Fibroblast of lung (primary cell): ENCODE results near the gene FLVCR1. TPM values are rescaled to one million over a fixed set of nuclear protein-coding genes. Genes with fewer than 3 reads are reported as not detected.

Experiments
- DNase-seq, 2 donors: peaks; one replicate each; pipeline versions ENCODE4 v3.0.0 to v3.0.0-alpha.2; 2010; ENCODE audit warnings: low read depth in 2 of 2
- H2AFZ ChIP-seq: 2 replicates; pipeline ENCODE4 v1.5.1; 2012; ENCODE audit warnings: low read length, control low read depth, inconsistent platforms
- H3K27ac ChIP-seq: 2 replicates; pipeline ENCODE4 v1.5.1; 2011; ENCODE audit warnings: low read length, control low read depth; ENCODE audit not compliant: insufficient read depth
- H3K27me3 ChIP-seq: 2 replicates; pipeline ENCODE4 v1.5.1; 2011; ENCODE audit warnings: mild to moderate bottlenecking, low read length; ENCODE audit not compliant: control insufficient read depth, insufficient read depth
- H3K36me3 ChIP-seq: 2 replicates; pipeline ENCODE4 v1.5.1; 2011; ENCODE audit warnings: low read length; ENCODE audit not compliant: control insufficient read depth, insufficient read depth
- H3K4me1 ChIP-seq: 2 replicates; pipeline ENCODE4 v1.5.1; 2011; ENCODE audit warnings: low read length; ENCODE audit not compliant: control insufficient read depth, insufficient read depth; ENCODE audit errors: extremely low read depth
- H3K4me2 ChIP-seq: 2 replicates; pipeline ENCODE4 v1.5.1; 2011; ENCODE audit warnings: low read length, control low read depth; ENCODE audit not compliant: insufficient read depth; ENCODE audit errors: extremely low read depth
- H3K4me3 ChIP-seq, 4 experiments: fragments of 200-600 bp in 1 of 4; sonication (generic) in 1 of 4; replicated peaks in 1 of 4; 2 replicates each; pipeline ENCODE4 v1.5.1; 2011 to 2016; ENCODE audit warnings: low read length in 4 of 4, low read depth in 3 of 4, mild to moderate bottlenecking in 3 of 4, control low read depth in 2 of 4, inconsistent platforms in 1 of 4, mixed read lengths in 1 of 4; ENCODE audit not compliant: insufficient read depth in 1 of 4; ENCODE audit errors: control extremely low read depth in 1 of 4
- H3K79me2 ChIP-seq: 2 replicates; pipeline ENCODE4 v1.5.1; 2012; ENCODE audit warnings: mild to moderate bottlenecking, low read length, inconsistent platforms; ENCODE audit not compliant: control insufficient read depth, insufficient read depth
- H3K9ac ChIP-seq: 2 replicates; pipeline ENCODE4 v1.5.1; 2011; ENCODE audit warnings: mild to moderate bottlenecking, low read length, control low read depth; ENCODE audit not compliant: insufficient read depth
- H3K9me3 ChIP-seq: 2 replicates; pipeline ENCODE4 v1.5.1; 2012; ENCODE audit warnings: low read depth, low read length; ENCODE audit not compliant: control insufficient read depth, insufficient read depth
- H4K20me1 ChIP-seq: 2 replicates; pipeline ENCODE4 v1.5.1; 2011; ENCODE audit warnings: low read length; ENCODE audit not compliant: control insufficient read depth, insufficient read depth; ENCODE audit errors: extremely low read depth
- EZH2 ChIP-seq: IDR thresholded peaks from 2 replicates; pipeline ENCODE4 v1.5.1; 2012; ENCODE audit warnings: low read length, control low read depth, mild to moderate bottlenecking; ENCODE audit errors: missing control alignments
- polyA plus RNA-seq, 2 donors: library from polyadenylated mRNA; depleted of rRNA in 1 of 2; stranded (reverse) in 1 of 2; unstranded in 1 of 2; fragments of >200 nt; gene quantifications; 2 replicates each; pipeline ENCODE4 v1.2.1, GENCODE V29; 2011 to 2012; ENCODE audit warnings: missing spikeins in 1 of 2
- total RNA-seq: library from RNA; depleted of rRNA; stranded (reverse); fragments of >200 nt; gene quantifications from 2 replicates; pipeline ENCODE4 v1.2.1, GENCODE V29; 2014
- TF ChIP-seq, protein P1 (sequence below), 2 donors: IDR thresholded peaks in 1 of 2; conservative IDR thresholded peaks in 1 of 2; 1 replicate in 1 of 2; 2 replicates in 1 of 2; pipeline ENCODE4 v1.5.1; 2011 to 2012; ENCODE audit warnings: low read length in 2 of 2, control low read depth in 1 of 2, inconsistent platforms in 1 of 2, low read depth in 1 of 2, mild to moderate bottlenecking in 1 of 2

Gene FLVCR1
- total and polyA plus RNA-seq, 2 donors (not counting 1 experiment from before 2014, with no cell fraction given) = 2.5 to 7.3 TPM

- no peak for DNase-seq
- no peaks in the 10 kb centered on the region for H3K9me3 ChIP-seq
- H3K4me2 ChIP-seq = no peak overlapping the region
- TF ChIP-seq EZH2 = no peak
- no peak overlapping the region for H2AFZ ChIP-seq
- H3K4me3 ChIP-seq = no peak overlapping the region
- no peaks in the 10 kb centered on the region for H3K27me3 ChIP-seq
- no peaks in the 10 kb centered on the region for H3K4me1 ChIP-seq
- H4K20me1 ChIP-seq = no peaks in the 10 kb centered on the region
- no peaks in the 10 kb centered on the region for H3K79me2 ChIP-seq
- no peaks in the 10 kb centered on the region for H3K36me3 ChIP-seq
- no peak overlapping the region for H3K27ac ChIP-seq
- H3K9ac ChIP-seq = no peak overlapping the region
Measured at GRCh38 chr1:212824201-212824600, 33.9 kb upstream of the FLVCR1 start.

- Histone ChIP-seq H3K9me3 (no peaks in the 10 kb centered on the region), H2AFZ (no peak overlapping the region), H3K4me1 (no peaks in the 10 kb centered on the region), H3K4me2 (no peak overlapping the region), H3K79me2 (no peaks in the 10 kb centered on the region), H3K27ac (no peak overlapping the region), H4K20me1 (no peaks in the 10 kb centered on the region), H3K27me3 (no peaks in the 10 kb centered on the region), H3K36me3 (no peaks in the 10 kb centered on the region), H3K9ac (no peak overlapping the region), H3K4me3 (no peak overlapping the region)
- no peak for TF ChIP-seq EZH2
- TF ChIP-seq, protein P1, sequence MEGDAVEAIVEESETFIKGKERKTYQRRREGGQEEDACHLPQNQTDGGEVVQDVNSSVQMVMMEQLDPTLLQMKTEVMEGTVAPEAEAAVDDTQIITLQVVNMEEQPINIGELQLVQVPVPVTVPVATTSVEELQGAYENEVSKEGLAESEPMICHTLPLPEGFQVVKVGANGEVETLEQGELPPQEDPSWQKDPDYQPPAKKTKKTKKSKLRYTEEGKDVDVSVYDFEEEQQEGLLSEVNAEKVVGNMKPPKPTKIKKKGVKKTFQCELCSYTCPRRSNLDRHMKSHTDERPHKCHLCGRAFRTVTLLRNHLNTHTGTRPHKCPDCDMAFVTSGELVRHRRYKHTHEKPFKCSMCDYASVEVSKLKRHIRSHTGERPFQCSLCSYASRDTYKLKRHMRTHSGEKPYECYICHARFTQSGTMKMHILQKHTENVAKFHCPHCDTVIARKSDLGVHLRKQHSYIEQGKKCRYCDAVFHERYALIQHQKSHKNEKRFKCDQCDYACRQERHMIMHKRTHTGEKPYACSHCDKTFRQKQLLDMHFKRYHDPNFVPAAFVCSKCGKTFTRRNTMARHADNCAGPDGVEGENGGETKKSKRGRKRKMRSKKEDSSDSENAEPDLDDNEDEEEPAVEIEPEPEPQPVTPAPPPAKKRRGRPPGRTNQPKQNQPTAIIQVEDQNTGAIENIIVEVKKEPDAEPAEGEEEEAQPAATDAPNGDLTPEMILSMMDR (conservative IDR thresholded peaks at IDR 0.05 in 1 of 2, IDR thresholded peaks at IDR 0.05 in 1 of 2; ENCODE audit: low read depth in 1 of 2, low read length in 2 of 2) = no peak
- no peak for DNase-seq
Measured at GRCh38 chr1:212825798-212826452, 32.1 kb upstream of the FLVCR1 start.

DNA sequence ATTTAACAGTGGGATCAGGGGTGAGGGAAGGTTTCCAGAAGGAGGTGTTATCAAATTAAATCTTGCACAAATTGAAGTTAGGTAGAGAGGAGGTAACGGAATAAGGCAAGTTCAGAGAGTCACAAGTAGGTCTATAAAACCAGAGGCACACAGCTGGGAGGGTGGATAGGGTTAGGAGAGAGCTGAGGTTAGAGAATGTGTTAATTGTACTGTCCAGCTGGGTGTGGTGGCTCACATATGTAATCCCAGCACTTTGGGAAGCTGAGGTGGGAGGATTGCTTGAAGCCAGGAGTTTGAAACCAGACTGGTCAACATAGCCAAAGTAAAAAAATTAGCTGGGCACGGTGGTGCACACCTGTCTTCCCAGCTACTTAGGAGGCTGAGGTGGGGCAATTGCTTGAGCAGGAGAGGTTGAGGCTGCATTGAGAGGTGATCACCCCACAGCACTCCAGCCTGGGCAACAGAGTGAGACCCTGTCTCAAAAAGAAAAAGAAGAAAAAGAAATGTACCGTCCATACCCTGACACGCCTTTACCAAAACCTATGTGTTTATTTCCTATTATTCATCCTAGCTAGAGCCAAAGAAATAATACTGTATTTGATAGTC lies 30.8 kb upstream of the FLVCR1 start:
- H3K27me3 ChIP-seq = no peaks in the 10 kb centered on the region
- H3K4me3 ChIP-seq = no peak overlapping the region
- no peak overlapping the region for H2AFZ ChIP-seq
- no peak overlapping the region for H3K4me2 ChIP-seq
- no peak overlapping the region for H3K9ac ChIP-seq
- no peaks in the 10 kb centered on the region for H3K79me2 ChIP-seq
- no peaks in the 10 kb centered on the region for H4K20me1 ChIP-seq
- H3K27ac ChIP-seq = no peak overlapping the region
- no peak for DNase-seq
- no peaks in the 10 kb centered on the region for H3K9me3 ChIP-seq
- H3K4me1 ChIP-seq = no peaks in the 10 kb centered on the region
- TF ChIP-seq, protein P1 (conservative IDR thresholded peaks at IDR 0.05 in 1 of 2, IDR thresholded peaks at IDR 0.05 in 1 of 2; ENCODE audit: low read depth in 1 of 2, low read length in 2 of 2) = no peak
- TF ChIP-seq EZH2 = no peak
- no peaks in the 10 kb centered on the region for H3K36me3 ChIP-seq
